H4 (cell line): ENCODE measurements around the gene CREBRF. TPM values are rescaled to one million over a fixed set of nuclear protein-coding genes. Genes with fewer than 3 reads are reported as not detected.
"Not testable (repeated sequence)": the region's sequence is repeated elsewhere in the genome, so short reads cannot be mapped to it uniquely, and the experiment has no call there.

Experiments
- DNase-seq: peaks from one replicate; pipeline ENCODE4 v3.0.0-alpha.2; 2015; ENCODE audit warnings: low spot score
- total RNA-seq: library from RNA; depleted of rRNA; stranded (reverse); fragments of >200 nt; shearing (Covaris generic); gene quantifications from 2 replicates; pipeline ENCODE4 v1.2.3, GENCODE V29; 2014; rRNA removed

Gene CREBRF
- 4.4 and 7.2 TPM in 2 replicates for total RNA-seq

GRCh38 chr5:173055983-173056782 is at the start of gene CREBRF:
CREBRF (plus strand) TSS chr5:173056352; CDS start chr5:173080776, 24,424 bp downstream.
- DNase-seq, result peak; percentile 92

GRCh38 chr5:173010021-173010420 is 46.1 kb upstream of the CREBRF start:
- no peak for DNase-seq

GRCh38 chr5:173010547-173011464 is 45.3 kb upstream of the CREBRF start:
- no peak for DNase-seq

- DNase-seq, result no peak
These were observed 44.6 kb upstream of the CREBRF start for GRCh38 chr5:173011566-173011965.

- no peak for DNase-seq
These were observed 43.3 kb upstream of the CREBRF start for GRCh38 chr5:173012882-173013281.

- no peak for DNase-seq
These were observed 41.5 kb upstream of the CREBRF start for GRCh38 chr5:173014671-173015070.

- no peak for DNase-seq
These were observed 41.0 kb upstream of the CREBRF start for GRCh38 chr5:173015192-173015591.

- no peak for DNase-seq
These were observed 40.3 kb upstream of the CREBRF start for GRCh38 chr5:173015598-173016455.

- no peak for DNase-seq
These were observed 39.5 kb upstream of the CREBRF start for GRCh38 chr5:173016598-173017046.

- DNase-seq, result not testable (repeated sequence)
These were observed 39.1 kb upstream of the CREBRF start for GRCh38 chr5:173017087-173017486.

GRCh38 chr5:173018358-173018757 is 37.8 kb upstream of the CREBRF start:
- no peak for DNase-seq

GRCh38 chr5:173020154-173020581 is 36.0 kb upstream of the CREBRF start:
- no peak for DNase-seq

GRCh38 chr5:173020643-173021042 is 35.5 kb upstream of the CREBRF start:
- DNase-seq, result no peak

GRCh38 chr5:173025651-173026050 is 30.5 kb upstream of the CREBRF start:
- DNase-seq, result no peak

- DNase-seq, result no peak
These were observed 28.2 kb upstream of the CREBRF start for GRCh38 chr5:173027905-173028304.

- DNase-seq, result no peak
These were observed 27.3 kb upstream of the CREBRF start for GRCh38 chr5:173028811-173029327.

GRCh38 chr5:173029499-173029921 is 26.6 kb upstream of the CREBRF start:
- no peak for DNase-seq

GRCh38 chr5:173032096-173032495 is 24.1 kb upstream of the CREBRF start:
- DNase-seq, result not testable (repeated sequence)

- no peak for DNase-seq
These were observed 23.4 kb upstream of the CREBRF start for GRCh38 chr5:173032730-173033129.

GRCh38 chr5:173033923-173034322 is 22.2 kb upstream of the CREBRF start:
- no peak for DNase-seq
